OCI-LY3 (cell line): ENCODE measurements around the gene MIDN.

Experiments used
- H2AFZ ChIP-seq: fragments of 200-600, 300-600 bp; shearing (Covaris generic); 2 replicates; pipeline ENCODE4 v1.6.0; 2014; ENCODE audit warnings: antibody characterized with exemption, low read depth, low read length
- H3K27ac ChIP-seq: fragments of 200-600, 300-600 bp; sonication (generic); 2 replicates; pipeline ENCODE4 v1.5.1; 2014; ENCODE audit warnings: mild to moderate bottlenecking, low read length, moderate library complexity, mixed read lengths
- H3K27me3 ChIP-seq: fragments of 200-600, 300-600 bp; sonication (generic); 2 replicates; pipeline ENCODE4 v1.6.1; 2014; ENCODE audit warnings: low read depth, low read length, mixed read lengths
- H3K36me3 ChIP-seq: fragments of 200-600, 300-600 bp; sonication (generic); replicated peaks from 2 replicates; pipeline ENCODE3; 2014; ENCODE audit warnings: low read depth, low read length, mixed read lengths
- H3K4me1 ChIP-seq: fragments of 300-600, 200-600 bp; sonication (generic); 2 replicates; pipeline ENCODE4 v1.6.1; 2014; ENCODE audit warnings: low read length, mixed read lengths
- H3K4me2 ChIP-seq: fragments of 200-600, 300-600 bp; sonication (generic); 2 replicates; pipeline ENCODE4 v1.6.1; 2014; ENCODE audit warnings: low read length, mixed read lengths
- H3K4me3 ChIP-seq: fragments of 300-600, 200-600 bp; sonication (generic); 2 replicates; pipeline ENCODE4 v1.5.1; 2014; ENCODE audit warnings: antibody characterized with exemption, mild to moderate bottlenecking, low read length, moderate library complexity
- H3K79me2 ChIP-seq: fragments of 300-600, 200-600 bp; shearing (Covaris generic); 2 replicates; pipeline ENCODE4 v1.6.1; 2014; ENCODE audit warnings: mild to moderate bottlenecking, low read length, mixed read lengths
- H3K9ac ChIP-seq: fragments of 300-600, 200-600 bp; shearing (Covaris generic); 2 replicates; pipeline ENCODE4 v1.6.0; 2014; ENCODE audit warnings: mild to moderate bottlenecking, low read length, moderate library complexity
- H3K9me3 ChIP-seq: fragments of 200-600, 300-600 bp; shearing (Covaris generic); 2 replicates; pipeline ENCODE4 v1.6.1; 2014; ENCODE audit warnings: low read length, mixed read lengths; ENCODE audit not compliant: insufficient read depth
- H4K20me1 ChIP-seq: fragments of 200-600, 300-600 bp; sonication (generic); 2 replicates; pipeline ENCODE4 v1.6.1; 2016; ENCODE audit warnings: low read length, mixed read lengths; ENCODE audit not compliant: insufficient read depth
- CTCF ChIP-seq: fragments of 200-600, 300-600 bp; sonication (generic); IDR thresholded peaks from 2 replicates; pipeline ENCODE4 v1.5.1; 2014; ENCODE audit warnings: antibody characterized with exemption, low read length, low read depth
- EZH2phosphoT487 ChIP-seq: fragments of 200-600 bp; shearing (Covaris generic); IDR thresholded peaks from 2 replicates; pipeline ENCODE4 v1.6.1; 2018; ENCODE audit warnings: antibody characterized with exemption, mixed run types, low read depth

MIDN gene

GRCh38 chr19:1262623-1263123 is 14.3 kb downstream of the MIDN start:
- H3K9ac ChIP-seq, result peak overlapping the region; percentile 81
- H3K4me1 ChIP-seq, result peaks cover 60% of the 10 kb centered on the region
- H3K79me2 ChIP-seq, result peaks cover 5% of the 10 kb centered on the region; the same call in 1 of the 2 replicates
- TF ChIP-seq CTCF, result no peak
- TF ChIP-seq EZH2phosphoT487, result no peak
- peak overlapping the region; percentile 88 for H3K4me2 ChIP-seq
- H2AFZ ChIP-seq, result no peak overlapping the region
- H3K27me3 ChIP-seq, result peaks cover 11% of the 10 kb centered on the region
- no peaks in the 10 kb centered on the region for H4K20me1 ChIP-seq
- H3K36me3 ChIP-seq, result peaks cover 5% of the 10 kb centered on the region
- no peak overlapping the region for H3K27ac ChIP-seq
- no peaks in the 10 kb centered on the region for H3K9me3 ChIP-seq
- H3K4me3 ChIP-seq, result peak overlapping the region; percentile 81

GRCh38 chr19:1263188-1263587 is 14.8 kb downstream of the MIDN start:
- Histone ChIP-seq H3K27me3 (peaks cover 15% of the 10 kb centered on the region), H4K20me1 (no peaks in the 10 kb centered on the region), H3K9me3 (no peaks in the 10 kb centered on the region), H3K27ac (no peak overlapping the region), H3K79me2 (peaks cover 2% of the 10 kb centered on the region; the same call in 1 of the 2 replicates), H3K4me1 (peaks cover 59% of the 10 kb centered on the region), H2AFZ (no peak overlapping the region), H3K9ac (no peak overlapping the region), H3K36me3 (peaks cover under 1% of the 10 kb centered on the region), H3K4me3 (no peak overlapping the region), H3K4me2 (no peak overlapping the region; the same call in 1 of the 2 replicates)
- TF ChIP-seq CTCF, result no peak
- no peak for TF ChIP-seq EZH2phosphoT487

- no peak overlapping the region for H3K27ac ChIP-seq
- H3K79me2 ChIP-seq, result peaks cover 8% of the 10 kb centered on the region
- H3K36me3 ChIP-seq, result peaks cover 4% of the 10 kb centered on the region
- H2AFZ ChIP-seq, result no peak overlapping the region
- no peaks in the 10 kb centered on the region for H3K9me3 ChIP-seq
- no peak overlapping the region for H3K9ac ChIP-seq
- no peak overlapping the region for H3K4me3 ChIP-seq
- TF ChIP-seq EZH2phosphoT487, result no peak
- no peak for TF ChIP-seq CTCF
- peaks cover 49% of the 10 kb centered on the region for H3K4me1 ChIP-seq
- H4K20me1 ChIP-seq, result peaks cover 4% of the 10 kb centered on the region
- peaks cover 15% of the 10 kb centered on the region for H3K27me3 ChIP-seq
- H3K4me2 ChIP-seq, result no peak overlapping the region
Measured at GRCh38 chr19:1264801-1265614, 16.6 kb downstream of the MIDN start.

GRCh38 chr19:1265615-1266128 is 17.3 kb downstream of the MIDN start:
- Histone ChIP-seq H3K9ac (peak overlapping the region; percentile 57; the same call in 1 of the 2 replicates), H3K9me3 (no peaks in the 10 kb centered on the region), H4K20me1 (peaks cover 11% of the 10 kb centered on the region), H3K4me3 (peak overlapping the region; percentile 78), H3K27ac (no peak overlapping the region), H3K27me3 (peaks cover 15% of the 10 kb centered on the region), H2AFZ (no peak overlapping the region), H3K79me2 (peaks cover 15% of the 10 kb centered on the region), H3K4me2 (peak overlapping the region; percentile 97), H3K4me1 (peaks cover 50% of the 10 kb centered on the region), H3K36me3 (peaks cover 10% of the 10 kb centered on the region)
- TF ChIP-seq CTCF (no peak), EZH2phosphoT487 (no peak)
